ENCODE measurements around the gene TNIP2.

DNA sequence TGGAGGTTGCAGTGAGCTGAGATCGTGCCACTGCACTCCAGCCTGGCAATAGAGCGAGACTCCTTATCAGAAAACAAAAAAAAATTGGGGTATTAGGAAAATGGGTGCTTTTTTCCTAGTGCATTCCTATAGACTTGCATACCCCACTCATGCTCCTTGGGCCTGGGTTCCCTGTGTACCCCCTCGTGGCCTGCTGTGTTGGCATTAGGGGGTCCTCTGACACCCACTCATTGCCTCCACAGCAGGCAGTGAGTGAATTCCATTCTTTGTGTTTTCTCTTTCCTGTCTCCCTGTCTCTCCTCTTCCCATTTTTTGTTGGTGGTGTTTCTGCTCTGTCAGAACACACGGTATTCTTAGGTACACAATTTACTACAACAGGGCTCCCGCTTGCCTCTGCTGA, 42.8 kb downstream of the TNIP2 start:
- TF ChIP-seq POLR2A (IDR thresholded peaks at IDR 0.05; ENCODE audit: low read length) (no peak), GATA1 (IDR thresholded peaks at IDR 0.05; ENCODE audit: low read depth, low read length) (no peak)
